Stomach smooth muscle (tissue), 2 donors: ENCODE measurements around the gene GM2A.

Experiments
- H3K27ac ChIP-seq: one replicate; pipeline ENCODE4 v1.7.0; 2013; ENCODE audit warnings: mild to moderate bottlenecking, low read length, inconsistent platforms
- H3K27me3 ChIP-seq, 2 donors: one replicate each; pipeline ENCODE4 v1.7.0; 2013; ENCODE audit warnings: low read length in 2 of 2; ENCODE audit not compliant: insufficient read depth in 2 of 2, control insufficient read depth in 1 of 2
- H3K36me3 ChIP-seq, 2 donors: one replicate each; pipeline ENCODE4 v1.7.0; 2013; ENCODE audit warnings: low read length in 2 of 2; ENCODE audit not compliant: control insufficient read depth in 2 of 2, insufficient read depth in 2 of 2
- H3K4me1 ChIP-seq: one replicate; pipeline ENCODE4 v1.7.0; 2013; ENCODE audit warnings: low read length; ENCODE audit not compliant: control insufficient read depth, insufficient read depth
- H3K4me3 ChIP-seq, 2 donors: one replicate each; pipeline ENCODE4 v1.7.0; 2013; ENCODE audit warnings: low read length in 2 of 2
- H3K9ac ChIP-seq, 2 donors: one replicate each; pipeline ENCODE4 v1.7.0; 2013; ENCODE audit warnings: low read length in 2 of 2, mild to moderate bottlenecking in 1 of 2
- H3K9me3 ChIP-seq, 2 donors: one replicate each; pipeline ENCODE4 v1.7.0; 2013; ENCODE audit warnings: low read length in 2 of 2; ENCODE audit not compliant: control insufficient read depth in 2 of 2
- donor health status: healthy.
- donor health status: Pancreatic carcinoma.

GM2A gene

DNA sequence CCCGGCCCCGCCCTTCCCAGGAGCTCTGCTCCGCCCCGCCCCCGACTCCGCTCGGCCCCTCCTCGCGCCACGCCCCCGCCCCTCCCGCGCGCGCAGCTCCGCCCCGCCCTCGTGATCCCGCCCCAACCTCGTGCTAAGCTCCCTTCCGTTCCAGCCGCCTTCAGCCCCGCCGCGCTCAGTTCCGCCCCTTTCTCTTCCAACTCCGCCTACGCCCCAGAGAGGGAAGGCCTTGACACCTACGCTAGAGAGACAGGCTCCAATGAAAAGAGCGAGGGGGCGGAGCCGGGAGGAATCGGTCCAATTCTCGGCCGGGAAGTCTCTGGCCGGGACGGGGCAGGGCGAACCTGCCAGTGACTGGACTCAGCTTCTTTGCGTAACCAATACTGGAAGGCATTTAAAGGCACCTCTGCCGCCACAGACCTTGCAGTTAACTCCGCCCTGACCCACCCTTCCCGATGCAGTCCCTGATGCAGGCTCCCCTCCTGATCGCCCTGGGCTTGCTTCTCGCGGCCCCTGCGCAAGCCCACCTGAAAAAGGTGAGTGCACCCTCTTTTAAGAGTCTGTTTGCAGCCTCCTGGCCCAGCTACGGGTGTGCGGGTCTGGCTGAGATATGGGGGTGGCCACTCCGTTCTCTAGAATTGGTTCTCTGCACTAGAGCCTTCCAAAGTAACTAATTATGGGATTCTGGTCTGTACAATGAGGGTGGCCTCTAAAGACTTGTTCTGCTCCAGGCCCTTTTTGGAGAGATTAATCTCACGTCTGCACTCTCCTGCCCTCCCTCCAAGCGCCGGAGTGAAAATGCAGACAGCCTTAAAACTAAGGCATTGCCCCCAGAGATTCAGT lies at the start of gene GM2A:
GM2A (plus strand) TSS at position 424 of the 843 bp plus-strand sequence; CDS start at position 456, 32 bp downstream.
- peak within 1 kb of the TSS; percentile 69 to 86 for H3K9ac ChIP-seq

DNA sequence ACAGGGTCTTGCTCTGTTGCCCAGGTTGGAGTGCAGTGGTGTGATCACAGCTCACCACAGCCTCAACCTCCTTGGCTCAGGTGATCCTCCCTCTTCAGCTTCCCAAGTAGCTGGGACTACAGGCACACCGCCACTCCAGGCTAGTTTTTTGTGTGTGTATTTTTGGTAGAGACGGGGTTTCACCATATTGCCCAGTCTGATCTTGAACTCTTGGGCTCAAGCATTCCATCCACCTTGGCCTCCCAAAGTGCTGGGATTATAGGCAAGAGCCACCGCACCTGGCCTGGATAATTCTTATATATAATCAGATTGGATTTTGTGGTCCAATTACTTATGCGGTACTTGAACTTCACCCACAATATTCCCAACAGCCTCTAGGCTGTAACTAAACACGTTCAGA lies 48.9 kb upstream of the GM2A start:
- H3K9me3 ChIP-seq: no peaks in the 10 kb centered on the region
- no peaks in the 10 kb centered on the region for H3K27me3 ChIP-seq
- H3K4me3 ChIP-seq: no peak overlapping the region
- no peak overlapping the region for H3K9ac ChIP-seq
- H3K27ac ChIP-seq: no peak overlapping the region
- H3K36me3 ChIP-seq: peaks cover 18 to 20% of the 10 kb centered on the region in 2 donors
- H3K4me1 ChIP-seq: peaks cover 15% of the 10 kb centered on the region

More for the DNA sequence above, at the start of gene GM2A:
- Histone ChIP-seq H3K9me3 (no peaks in the 10 kb centered on the region), H3K4me3 (peak within 1 kb of the TSS; percentile 72 to 97), H3K27ac (peak within 1 kb of the TSS; percentile 55), H3K36me3 (no peaks in the 10 kb centered on the region), H3K4me1 (peaks cover 22% of the 10 kb centered on the region), H3K27me3 (no peaks in the 10 kb centered on the region)

DNA sequence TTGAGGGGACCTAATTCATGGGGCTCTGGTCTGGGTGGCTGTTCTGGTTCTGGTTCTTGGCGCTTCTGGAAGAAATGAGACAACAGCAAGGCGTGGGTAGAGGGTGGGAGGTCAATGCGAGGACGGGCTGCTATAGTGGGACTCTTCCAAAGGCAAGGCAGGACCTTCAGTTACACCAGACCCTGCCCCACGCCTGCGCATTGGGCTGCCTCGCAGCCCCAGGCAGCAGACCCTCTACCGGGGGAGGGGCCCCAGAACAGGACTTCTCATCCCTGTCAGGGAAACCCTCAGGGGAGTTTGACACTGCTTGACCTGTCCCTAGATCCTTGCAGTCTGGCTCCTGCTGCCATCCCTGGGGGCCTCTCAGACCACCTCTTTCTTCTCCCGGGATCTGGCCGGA lies 47.6 kb upstream of the GM2A start:
- Histone ChIP-seq H3K27ac (no peak overlapping the region), H3K27me3 (no peaks in the 10 kb centered on the region), H3K36me3 (peaks cover 9 to 13% of the 10 kb centered on the region in 2 donors), H3K4me3 (no peak overlapping the region), H3K9ac (no peak overlapping the region), H3K4me1 (peaks cover 18% of the 10 kb centered on the region), H3K9me3 (no peaks in the 10 kb centered on the region)

DNA sequence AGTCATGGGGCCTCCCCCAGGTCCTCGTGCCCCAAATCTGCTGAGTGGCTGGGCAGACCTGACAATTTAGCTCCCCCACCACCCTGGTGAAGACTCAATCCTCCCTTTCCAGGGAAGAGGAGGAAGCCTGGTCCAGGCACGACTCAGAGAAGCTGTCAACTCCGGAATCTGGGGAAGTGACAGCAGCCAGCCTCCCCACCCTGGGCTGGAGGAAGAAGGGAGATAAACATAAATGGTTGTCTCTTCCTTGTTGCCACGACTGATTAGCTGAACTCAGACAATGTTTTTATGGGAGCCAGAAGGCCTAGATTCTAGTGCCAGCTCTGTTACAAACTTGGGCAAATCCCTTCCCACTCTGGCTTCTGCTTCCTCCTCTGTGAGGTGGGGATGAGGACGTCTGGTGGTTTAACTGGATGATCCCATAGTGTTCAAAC lies 44.5 kb upstream of the GM2A start:
- Histone ChIP-seq H3K4me3 (peak overlapping the region; percentile 21 to 22), H3K4me1 (peaks cover 20% of the 10 kb centered on the region), H3K27ac (peak overlapping the region; percentile 68), H3K9me3 (no peaks in the 10 kb centered on the region), H3K9ac (no peak overlapping the region), H3K36me3 (no peaks in the 10 kb centered on the region), H3K27me3 (no peaks in the 10 kb centered on the region)

DNA sequence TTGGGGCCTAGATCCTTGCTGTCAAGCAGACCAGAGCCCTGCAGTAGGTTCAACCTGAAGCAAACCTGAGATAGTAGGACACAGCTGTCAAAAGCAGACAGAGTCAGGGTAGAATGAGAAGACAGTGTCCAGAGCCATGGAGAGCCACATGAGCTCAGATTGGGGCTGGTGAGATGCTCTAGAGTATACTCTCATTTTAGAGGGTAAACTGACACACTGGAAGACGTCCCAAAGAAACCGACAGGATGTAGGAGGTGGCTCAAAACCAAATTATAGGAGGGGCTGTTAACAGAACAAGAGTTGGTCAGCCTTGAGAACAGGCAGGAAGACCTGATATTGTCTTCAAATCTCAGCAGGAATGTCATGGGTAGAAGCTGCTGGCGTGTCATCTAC lies 40.6 kb upstream of the GM2A start:
- H3K9me3 ChIP-seq: no peaks in the 10 kb centered on the region
- no peak overlapping the region for H3K4me3 ChIP-seq
- H3K36me3 ChIP-seq: peaks cover 2 to 8% of the 10 kb centered on the region in 2 donors
- H3K9ac ChIP-seq: no peak overlapping the region
- H3K27ac ChIP-seq: peak overlapping the region; percentile 24
- H3K4me1 ChIP-seq: peaks cover 51% of the 10 kb centered on the region
- no peaks in the 10 kb centered on the region for H3K27me3 ChIP-seq

DNA sequence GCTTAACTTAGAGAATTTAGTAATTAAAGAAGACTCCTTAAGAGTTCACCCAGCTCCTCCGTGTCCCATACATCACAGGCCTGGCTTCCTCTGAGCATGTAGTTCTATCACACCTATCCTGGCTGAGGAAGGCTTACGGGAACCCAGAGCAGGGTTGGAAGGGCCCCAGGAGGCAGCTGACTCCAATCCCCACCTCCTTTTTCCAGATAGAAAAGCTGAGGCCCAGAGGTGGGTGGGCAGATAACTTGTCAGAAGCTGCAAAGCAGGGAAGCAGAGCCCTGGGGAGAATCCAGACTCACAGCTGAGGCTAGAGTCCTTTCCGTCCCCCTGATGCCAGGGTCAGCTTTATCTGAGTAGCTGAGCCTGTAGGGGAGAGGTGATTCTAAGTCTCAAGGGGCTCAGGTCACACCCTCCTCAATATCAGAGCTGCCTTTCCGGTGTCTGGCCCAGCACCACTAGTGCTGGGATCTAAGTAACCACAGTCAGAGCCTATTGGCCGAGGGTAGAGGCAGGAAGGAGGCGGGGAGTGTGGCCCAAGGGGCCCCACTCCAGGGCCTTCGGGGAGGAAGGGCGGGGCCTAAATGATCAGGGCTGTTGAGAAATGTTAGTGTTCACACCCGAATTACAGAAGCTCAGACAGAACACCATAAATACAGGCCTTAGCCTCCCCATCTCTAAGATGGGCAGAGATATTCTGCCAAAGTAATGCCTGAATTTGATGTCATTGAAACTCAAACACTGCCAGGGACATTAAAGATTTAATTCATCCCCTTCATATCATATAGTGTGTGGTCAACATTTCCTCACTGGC lies 39.0 kb upstream of the GM2A start:
- peaks cover 58% of the 10 kb centered on the region for H3K4me1 ChIP-seq
- H3K27me3 ChIP-seq: no peaks in the 10 kb centered on the region
- no peaks in the 10 kb centered on the region for H3K9me3 ChIP-seq
- H3K4me3 ChIP-seq: peak overlapping the region; percentile 22 to 40
- H3K36me3 ChIP-seq: peaks cover 2 to 8% of the 10 kb centered on the region in 2 donors
- H3K9ac ChIP-seq: peak overlapping the region; percentile 55 to 56
- peak overlapping the region; percentile 69 for H3K27ac ChIP-seq

DNA sequence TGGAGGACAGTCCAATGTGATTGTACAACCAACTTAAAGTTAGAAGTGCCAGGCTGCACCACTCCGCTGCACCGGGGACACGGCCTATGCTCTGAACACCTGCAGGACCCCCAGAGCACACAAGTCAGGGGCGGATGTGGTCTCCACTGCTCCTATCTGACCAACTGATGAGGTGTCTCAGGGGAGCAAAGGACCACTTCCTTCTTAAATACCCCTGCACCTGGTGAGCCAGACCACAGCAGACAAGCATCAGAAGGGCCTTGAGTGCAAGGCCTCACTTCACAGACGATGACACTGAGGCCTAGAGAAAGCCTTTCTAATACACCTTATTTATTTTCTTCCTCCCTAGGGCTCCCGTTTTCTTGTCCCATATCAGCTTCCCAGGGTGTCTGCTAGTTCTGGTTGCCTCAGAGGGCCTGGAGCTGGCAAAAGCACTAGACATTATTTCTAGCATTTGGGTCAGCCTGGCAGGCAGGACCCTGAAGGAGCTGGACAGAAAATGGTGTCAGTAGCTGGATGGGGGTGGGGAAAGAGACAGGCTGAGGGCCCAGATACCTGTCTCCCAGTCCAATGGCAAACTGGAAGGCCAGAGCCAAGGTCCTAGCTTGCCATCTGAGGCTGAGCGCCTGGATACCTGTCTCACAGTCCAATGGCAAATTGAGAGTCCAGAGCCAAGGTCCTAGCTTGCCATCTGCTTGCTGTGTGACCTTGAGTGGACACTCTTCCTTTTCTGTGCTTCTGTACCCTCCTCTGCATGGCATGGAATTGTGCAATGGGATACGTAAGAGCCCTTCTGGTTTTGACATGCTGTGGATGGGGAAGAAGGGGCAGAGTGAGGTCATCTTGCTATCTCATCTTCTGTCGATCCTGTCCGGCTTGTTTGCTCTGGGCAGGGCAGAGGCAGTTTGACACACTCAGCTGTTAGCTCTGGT lies 38.1 kb upstream of the GM2A start:
- peaks cover 2 to 8% of the 10 kb centered on the region in 2 donors for H3K36me3 ChIP-seq
- H3K9me3 ChIP-seq: no peaks in the 10 kb centered on the region
- peak overlapping the region in 1 of 2 donors; percentile 56 for H3K9ac ChIP-seq
- peak overlapping the region; percentile 69 for H3K27ac ChIP-seq
- peak overlapping the region; percentile 22 to 40 for H3K4me3 ChIP-seq
- H3K4me1 ChIP-seq: peaks cover 59% of the 10 kb centered on the region
- no peaks in the 10 kb centered on the region for H3K27me3 ChIP-seq

DNA sequence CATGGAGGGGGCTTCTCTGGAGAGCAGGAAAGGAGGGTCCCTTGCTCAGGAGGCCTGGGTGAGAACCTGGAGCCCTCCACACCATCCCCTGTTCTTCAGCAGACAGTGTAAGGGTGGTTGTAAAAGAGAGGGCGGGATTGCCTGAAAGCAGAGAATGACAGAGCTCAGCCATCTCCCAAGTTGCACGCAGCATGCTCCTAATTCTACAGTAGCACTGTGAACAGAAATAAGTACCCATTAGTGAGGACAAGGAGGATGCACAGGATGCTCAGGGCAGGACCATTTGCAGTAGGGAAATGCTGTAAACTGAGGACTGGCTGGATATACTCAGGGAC lies 37.5 kb upstream of the GM2A start:
- no peak overlapping the region for H3K4me3 ChIP-seq
- H3K9ac ChIP-seq: no peak overlapping the region
- peak overlapping the region; percentile 69 for H3K27ac ChIP-seq

DNA sequence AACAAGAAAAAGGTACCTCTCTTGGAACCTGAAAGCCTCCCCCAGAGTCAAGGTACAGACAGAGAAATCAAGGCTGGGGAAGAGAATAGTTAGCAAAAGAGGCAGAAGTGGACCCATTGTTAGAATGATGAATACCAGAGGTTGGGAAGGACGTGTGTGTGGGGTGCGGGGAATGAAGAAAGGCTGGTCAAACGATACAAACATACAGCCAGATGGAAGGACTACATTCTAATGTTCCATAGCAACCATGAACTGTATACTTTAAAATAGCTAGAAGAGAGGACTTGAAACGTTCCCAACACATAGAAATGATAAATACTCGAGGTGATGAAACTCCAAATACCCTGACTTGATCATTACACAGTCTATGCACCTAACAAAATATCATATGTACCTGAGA lies 36.2 kb upstream of the GM2A start:
- H3K9me3 ChIP-seq: no peaks in the 10 kb centered on the region
- no peaks in the 10 kb centered on the region for H3K27me3 ChIP-seq
- H3K27ac ChIP-seq: no peak overlapping the region
- peaks cover 76% of the 10 kb centered on the region for H3K4me1 ChIP-seq
- H3K9ac ChIP-seq: no peak overlapping the region
- H3K36me3 ChIP-seq: peaks cover 5 to 8% of the 10 kb centered on the region in 2 donors
- H3K4me3 ChIP-seq: no peak overlapping the region

More for the DNA sequence above, 37.5 kb upstream of the GM2A start:
- H3K36me3 ChIP-seq: peaks cover 5 to 8% of the 10 kb centered on the region in 2 donors
- no peaks in the 10 kb centered on the region for H3K9me3 ChIP-seq
- peaks cover 66% of the 10 kb centered on the region for H3K4me1 ChIP-seq
- no peaks in the 10 kb centered on the region for H3K27me3 ChIP-seq

DNA sequence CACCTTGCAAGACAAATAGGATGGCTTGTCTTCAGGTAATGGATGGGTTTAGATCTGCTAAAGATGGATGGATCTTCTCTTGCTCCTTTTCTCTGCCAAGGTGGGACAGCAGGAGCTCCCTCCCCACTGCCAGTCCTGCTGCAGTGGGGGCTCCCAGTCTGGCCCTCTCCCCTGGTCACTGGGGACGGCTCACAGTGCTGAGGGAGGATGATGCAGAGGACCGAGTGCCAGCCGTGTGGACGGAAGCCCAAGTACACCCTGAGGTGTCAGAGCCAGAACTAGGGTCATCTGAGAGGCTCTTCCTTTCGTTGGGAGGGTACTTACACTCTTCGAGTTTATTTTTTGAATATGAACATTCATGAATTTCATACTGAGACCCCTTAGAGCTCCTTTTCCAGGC lies 34.8 kb upstream of the GM2A start:
- no peaks in the 10 kb centered on the region for H3K9me3 ChIP-seq
- H3K4me1 ChIP-seq: peaks cover 85% of the 10 kb centered on the region
- peak overlapping the region; percentile 64 for H3K27ac ChIP-seq

More for the DNA sequence above, 34.8 kb upstream of the GM2A start:
- H3K9ac ChIP-seq: no peak overlapping the region
- no peaks in the 10 kb centered on the region for H3K27me3 ChIP-seq
- H3K36me3 ChIP-seq: peaks cover 5 to 8% of the 10 kb centered on the region in 2 donors
- no peak overlapping the region for H3K4me3 ChIP-seq
